Measurements from ENCODE around the gene ASPA.

GRCh38 chr17:3552916-3553315 is 77.1 kb downstream of the ASPA start:
- TF ChIP-seq POLR2A (IDR thresholded peaks at IDR 0.05) (no peak), POLR2AphosphoS5 (IDR thresholded peaks at IDR 0.05) (no peak)

Measured in sigmoid colon (tissue), 4 donors.